Activated CD4-positive, alpha-beta T cell treated with anti-CD3 and anti-CD28 coated beads, Interleukin-2, amount 50 U/mL, for 1 hour (primary cell): Measurements from ENCODE around the gene RAVER1.
"Not testable (repeated sequence)": the region's sequence is repeated elsewhere in the genome, so short reads cannot be mapped to it uniquely, and the experiment has no call there.

Experiments
- DNase-seq: peaks from one replicate; pipeline ENCODE4 v3.0.0-alpha.2; 2020

RAVER1 gene

DNA sequence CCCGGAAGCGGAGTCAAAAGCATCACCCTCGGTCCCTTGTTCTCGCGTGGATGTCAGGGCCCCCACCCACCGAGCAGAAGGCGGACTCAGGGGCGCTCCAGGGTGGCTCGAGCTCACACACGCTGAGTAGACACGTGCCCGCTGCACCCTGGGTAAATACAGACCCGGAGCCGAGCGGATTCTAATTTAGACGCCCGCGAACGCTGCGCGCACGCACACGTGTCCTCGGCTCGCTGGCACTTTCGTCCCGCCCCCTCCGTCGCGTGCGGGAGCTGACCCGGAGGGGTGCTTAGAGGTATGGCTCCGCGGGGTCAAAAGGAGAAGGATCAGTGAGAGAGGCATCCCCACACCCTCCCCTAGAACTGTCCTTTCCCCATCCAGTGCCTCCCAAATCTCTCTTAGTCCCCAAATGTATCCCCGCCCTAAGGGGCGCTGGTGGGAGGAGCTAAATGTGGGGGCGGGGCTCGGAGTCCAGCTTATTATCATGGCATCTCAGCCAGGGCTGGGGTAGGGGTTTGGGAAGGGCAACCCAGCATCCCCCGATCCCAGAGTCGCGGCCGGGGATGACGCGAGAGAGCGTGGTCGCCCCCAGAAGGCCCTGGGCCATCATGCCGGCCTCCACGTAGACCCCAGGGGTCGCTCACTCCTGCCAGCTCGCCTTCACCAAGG, 44.0 kb downstream of the RAVER1 start:
- DNase-seq, result peak; percentile 64

DNA sequence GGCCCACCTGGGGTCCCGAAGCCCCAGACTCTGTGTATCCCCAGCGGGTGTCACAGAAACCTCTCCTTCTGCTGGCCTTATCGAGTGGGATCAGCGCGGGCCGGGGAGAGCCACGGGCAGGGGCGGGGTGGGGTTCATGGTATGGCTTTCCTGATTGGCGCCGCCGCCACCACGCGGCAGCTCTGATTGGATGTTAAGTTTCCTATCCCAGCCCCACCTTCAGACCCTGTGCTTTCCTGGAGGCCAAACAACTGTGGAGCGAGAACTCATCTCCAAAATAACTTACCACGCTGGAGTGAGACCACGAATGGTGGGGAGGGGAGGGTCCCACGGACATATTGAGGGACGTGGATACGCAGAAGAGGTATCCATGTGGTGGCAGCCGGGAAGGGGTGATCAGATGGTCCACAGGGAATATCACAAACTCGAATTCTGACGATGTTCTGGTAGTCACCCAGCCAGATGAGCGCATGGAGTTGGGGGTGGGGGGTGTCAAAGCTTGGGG, 44.6 kb downstream of the RAVER1 start:
- DNase-seq, result no peak

GRCh38 chr19:10286803-10287737, 46.3 kb downstream of the RAVER1 start, which contains the start of gene ICAM4:
ICAM4 (plus strand) TSS chr19:10286955; CDS start chr19:10287013, 58 bp downstream.
- DNase-seq, result no peak

GRCh38 chr19:10285393-10285792, 47.9 kb downstream of the RAVER1 start:
- no peak for DNase-seq

DNA sequence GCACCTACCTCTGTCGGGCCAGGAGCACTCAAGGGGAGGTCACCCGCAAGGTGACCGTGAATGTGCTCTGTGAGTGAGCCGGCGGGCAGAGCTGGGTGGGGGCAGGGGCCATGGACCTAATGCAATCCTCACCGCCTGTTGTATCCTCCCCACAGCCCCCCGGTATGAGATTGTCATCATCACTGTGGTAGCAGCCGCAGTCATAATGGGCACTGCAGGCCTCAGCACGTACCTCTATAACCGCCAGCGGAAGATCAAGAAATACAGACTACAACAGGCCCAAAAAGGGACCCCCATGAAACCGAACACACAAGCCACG, 48.4 kb downstream of the RAVER1 start:
- DNase-seq, result no peak

GRCh38 chr19:10284065-10284959, 49.0 kb downstream of the RAVER1 start:
- DNase-seq, result no peak

GRCh38 chr19:10283301-10284064, 49.8 kb downstream of the RAVER1 start:
- no peak for DNase-seq

GRCh38 chr19:10282043-10282442, 51.3 kb downstream of the RAVER1 start:
- DNase-seq, result not testable (repeated sequence)

DNA sequence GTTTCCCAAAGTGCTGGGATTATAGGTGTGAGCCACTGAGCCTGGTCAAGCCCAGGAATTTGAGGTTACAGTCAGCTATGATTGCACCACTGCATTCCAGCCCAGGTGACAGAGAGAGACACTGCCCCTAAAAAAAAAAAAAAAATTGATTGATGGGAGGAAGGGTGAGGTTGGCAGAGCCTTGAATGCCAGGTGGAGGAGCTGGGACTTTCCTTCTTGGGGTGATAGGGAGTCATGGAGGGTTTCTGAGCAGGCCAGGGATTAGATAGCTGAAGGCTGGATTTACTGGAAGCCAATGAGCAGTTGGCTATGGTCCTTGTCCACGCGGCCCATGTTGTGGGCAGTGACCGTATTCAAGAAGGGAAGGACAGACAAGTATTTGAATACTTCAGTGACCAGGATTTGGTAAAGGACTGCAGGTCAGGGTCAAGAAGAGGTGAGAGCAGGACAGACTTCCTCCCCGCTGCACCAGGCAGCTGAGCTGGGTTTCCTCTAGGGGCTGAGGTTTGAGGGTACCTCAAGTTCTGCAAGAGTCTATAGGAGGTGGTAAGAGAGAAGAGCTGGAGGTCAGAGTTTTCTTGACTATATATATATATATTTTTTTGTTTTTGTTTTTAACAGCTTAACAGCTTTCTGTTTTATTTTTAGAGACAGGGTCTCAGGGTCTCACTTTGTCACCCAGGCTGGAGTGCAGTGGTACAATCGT, 53.4 kb downstream of the RAVER1 start:
- no peak for DNase-seq

DNA sequence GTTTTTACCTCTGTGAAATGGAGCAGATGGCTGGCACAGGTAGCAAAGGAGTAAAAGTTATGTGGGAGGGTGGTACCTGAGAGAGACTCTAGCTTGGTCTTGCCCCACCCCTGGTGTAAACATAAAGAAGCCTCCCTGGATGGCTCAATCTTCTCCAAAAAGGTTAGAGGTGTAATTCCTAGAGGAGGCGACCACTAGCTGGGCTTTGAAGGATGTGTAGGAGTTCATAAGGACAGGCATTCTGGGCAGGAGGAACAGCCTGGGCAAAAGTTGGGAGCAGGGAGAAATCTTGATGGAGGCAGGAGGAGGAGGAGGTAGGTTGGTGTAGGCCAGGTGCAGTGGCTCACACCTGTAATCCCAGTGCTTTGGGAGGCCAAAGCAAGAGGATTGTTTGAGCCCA, 54.4 kb downstream of the RAVER1 start:
- DNase-seq, result no peak

DNA sequence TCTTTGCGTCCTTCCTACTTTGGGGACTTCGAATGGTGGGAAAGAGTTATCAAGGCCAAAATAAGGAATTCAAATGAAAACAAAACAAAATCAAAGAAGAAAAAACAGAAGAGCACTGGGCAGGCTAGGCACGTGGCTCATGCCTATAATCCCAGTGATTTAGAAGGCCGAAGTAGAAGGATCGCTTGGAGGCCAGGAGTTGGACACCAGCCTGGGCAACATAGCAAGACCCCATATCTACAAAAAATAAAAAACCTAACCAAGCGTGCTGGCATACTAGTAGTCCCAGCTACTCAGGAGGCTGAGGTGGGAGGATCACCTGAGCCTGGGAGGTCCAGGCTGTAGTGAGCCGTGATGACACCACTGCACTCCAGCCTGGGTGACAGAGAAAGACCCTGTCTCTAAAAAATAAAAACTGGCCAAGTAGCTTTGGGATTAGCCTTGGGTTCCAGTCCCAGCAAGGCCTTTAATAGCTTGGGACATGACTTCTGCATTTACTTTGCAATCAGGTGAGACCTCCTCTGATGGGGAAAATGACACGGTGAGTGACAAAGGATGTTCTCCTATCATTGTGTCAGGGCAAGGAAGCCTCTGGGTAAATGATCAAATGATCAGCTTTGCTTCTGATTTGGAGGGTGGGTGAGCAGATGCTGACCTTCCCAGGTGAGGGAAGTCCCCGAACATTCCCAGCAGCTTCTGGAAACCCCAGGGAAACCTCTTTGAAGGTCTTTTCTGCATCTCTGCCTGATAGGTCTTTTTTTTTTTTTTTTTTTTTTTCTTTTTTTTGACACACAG, 55.3 kb downstream of the RAVER1 start:
- DNase-seq, result no peak

- no peak for DNase-seq
These were observed 58.7 kb downstream of the RAVER1 start for GRCh38 chr19:10274589-10274988.

GRCh38 chr19:10271543-10272086, 61.7 kb downstream of the RAVER1 start:
- DNase-seq, result no peak

- DNase-seq, result peak; percentile 60
These were observed 62.5 kb downstream of the RAVER1 start, which contains the start of gene ICAM1 for GRCh38 chr19:10270616-10271394. ICAM1 (plus strand) TSS chr19:10271120; CDS start chr19:10271160, 40 bp downstream.

GRCh38 chr19:10270180-10270615, 63.1 kb downstream of the RAVER1 start:
- peak; percentile 53 for DNase-seq

DNA sequence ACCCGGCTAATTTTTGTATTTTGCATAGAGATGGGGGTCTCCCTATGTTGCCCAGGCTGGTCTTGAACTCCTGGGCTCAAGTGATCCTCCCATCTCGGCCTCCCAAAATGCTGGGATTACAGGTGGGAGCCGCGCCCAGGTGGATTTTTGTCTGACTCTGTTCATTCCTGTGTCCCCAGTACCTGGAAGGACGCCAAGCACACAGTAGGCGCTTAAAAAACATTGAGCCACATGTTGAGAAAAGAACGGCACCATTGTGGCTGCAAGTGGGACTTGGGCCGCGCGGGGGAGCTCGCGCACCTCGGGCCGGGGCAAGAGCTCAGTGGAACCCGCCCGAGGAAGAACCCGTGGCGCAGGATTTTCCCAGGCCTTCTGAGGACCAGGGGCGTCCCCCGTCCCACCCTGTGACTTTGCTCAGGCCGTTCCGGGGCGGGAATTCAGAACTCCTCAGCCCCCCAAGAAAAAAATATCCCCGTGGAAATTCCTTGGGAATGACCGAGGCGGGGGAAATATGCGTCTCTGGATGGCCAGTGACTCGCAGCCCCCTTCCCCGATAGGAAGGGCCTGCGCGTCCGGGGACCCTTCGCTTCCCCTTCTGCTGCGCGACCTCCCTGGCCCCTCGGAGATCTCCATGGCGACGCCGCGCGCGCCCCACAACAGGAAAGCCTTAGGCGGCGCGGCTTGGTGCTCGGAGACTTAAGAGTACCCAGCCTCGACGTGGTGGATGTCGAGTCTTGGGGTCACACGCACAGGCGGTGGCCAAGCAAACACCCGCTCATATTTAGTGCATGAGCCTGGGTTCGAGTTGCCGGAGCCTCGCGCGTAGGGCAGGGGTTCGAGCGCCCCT, 63.8 kb downstream of the RAVER1 start:
- DNase-seq, result peak; percentile 87

- no peak for DNase-seq
These were observed 65.3 kb downstream of the RAVER1 start for GRCh38 chr19:10268071-10268470.

- DNase-seq, result no peak
These were observed 66.6 kb downstream of the RAVER1 start for GRCh38 chr19:10266706-10267105.
